GM13976 (cell line): ENCODE results near the gene CEBPZOS.

Experiments
- DNase-seq: peaks from one replicate; pipeline ENCODE4 v3.0.0; 2012; ENCODE audit warnings: low spot score
- in situ Hi-C: fragments of 300-500 bp; cut with MboI; formaldehyde crosslinking; loops from one replicate; pipeline ENCODE4 v1.12.0; 2022; ENCODE audit warnings: low sequenced_read_pairs, mixed read lengths, inconsistent platforms; ENCODE audit not compliant: unreplicated experiment
- TF ChIP-seq, protein P1 (sequence below): IDR thresholded peaks from 2 replicates; pipeline ENCODE4 v1.5.1; 2012; ENCODE audit warnings: borderline replicate concordance, mild to moderate bottlenecking; ENCODE audit not compliant: insufficient read depth; ENCODE audit errors: extremely low read depth, missing control alignments, control extremely low read depth

The CEBPZOS gene

DNA sequence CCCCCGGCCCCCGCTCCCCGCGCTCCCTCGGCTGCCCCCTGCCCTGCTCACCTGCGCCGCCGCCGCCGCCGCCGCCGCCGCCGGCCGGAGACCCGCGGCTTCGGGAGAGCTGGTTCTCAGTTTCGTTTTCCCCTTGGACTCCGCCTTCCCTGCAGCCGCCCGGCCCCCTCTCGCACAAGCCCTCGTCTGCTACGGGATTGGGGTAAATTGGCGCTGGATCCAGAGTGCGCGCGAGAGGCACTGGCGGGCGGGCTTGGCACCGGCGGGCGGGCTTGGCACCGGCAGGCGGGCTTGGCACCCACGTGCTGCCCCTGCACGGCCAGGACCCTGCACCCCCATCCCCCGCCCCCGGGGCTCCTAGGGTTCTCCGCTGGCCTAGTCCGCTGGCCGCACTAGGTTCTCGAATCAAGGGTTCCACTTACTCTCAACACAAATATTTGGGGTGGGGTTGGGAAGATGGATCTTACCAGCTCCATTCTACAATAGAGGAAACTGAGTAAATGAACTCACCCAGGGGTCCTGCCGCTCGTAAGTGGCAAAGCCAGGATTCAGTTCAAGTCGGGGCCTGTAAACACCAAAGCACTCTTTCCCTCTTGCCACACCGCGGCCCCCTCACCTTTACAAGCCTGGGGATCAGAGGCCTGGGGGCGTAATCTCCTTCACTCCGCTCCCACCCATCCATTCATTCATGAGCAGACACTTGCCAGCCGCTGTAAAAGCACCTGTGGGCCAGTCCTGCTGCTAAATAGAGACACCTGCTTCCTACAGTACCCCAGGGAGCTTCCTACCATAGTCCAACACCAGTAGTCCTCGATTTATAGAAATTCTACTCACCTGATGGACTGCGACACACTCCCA lies 39.2 kb upstream of the CEBPZOS start, which contains the start of gene EIF2AK2:
Gene EIF2AK2, minus strand, starts transcription at position 124 of the 858 bp plus-strand sequence. CDS start 9,174 bp downstream, outside the sequence.
- peak; percentile 98 for DNase-seq
- in situ Hi-C loops = loop anchor here (25.0 kb wide), 1 partner anchor 730 kb away; no protein-coding TSS in a partner anchor
- TF ChIP-seq, protein P1, sequence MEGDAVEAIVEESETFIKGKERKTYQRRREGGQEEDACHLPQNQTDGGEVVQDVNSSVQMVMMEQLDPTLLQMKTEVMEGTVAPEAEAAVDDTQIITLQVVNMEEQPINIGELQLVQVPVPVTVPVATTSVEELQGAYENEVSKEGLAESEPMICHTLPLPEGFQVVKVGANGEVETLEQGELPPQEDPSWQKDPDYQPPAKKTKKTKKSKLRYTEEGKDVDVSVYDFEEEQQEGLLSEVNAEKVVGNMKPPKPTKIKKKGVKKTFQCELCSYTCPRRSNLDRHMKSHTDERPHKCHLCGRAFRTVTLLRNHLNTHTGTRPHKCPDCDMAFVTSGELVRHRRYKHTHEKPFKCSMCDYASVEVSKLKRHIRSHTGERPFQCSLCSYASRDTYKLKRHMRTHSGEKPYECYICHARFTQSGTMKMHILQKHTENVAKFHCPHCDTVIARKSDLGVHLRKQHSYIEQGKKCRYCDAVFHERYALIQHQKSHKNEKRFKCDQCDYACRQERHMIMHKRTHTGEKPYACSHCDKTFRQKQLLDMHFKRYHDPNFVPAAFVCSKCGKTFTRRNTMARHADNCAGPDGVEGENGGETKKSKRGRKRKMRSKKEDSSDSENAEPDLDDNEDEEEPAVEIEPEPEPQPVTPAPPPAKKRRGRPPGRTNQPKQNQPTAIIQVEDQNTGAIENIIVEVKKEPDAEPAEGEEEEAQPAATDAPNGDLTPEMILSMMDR = no peak

DNA sequence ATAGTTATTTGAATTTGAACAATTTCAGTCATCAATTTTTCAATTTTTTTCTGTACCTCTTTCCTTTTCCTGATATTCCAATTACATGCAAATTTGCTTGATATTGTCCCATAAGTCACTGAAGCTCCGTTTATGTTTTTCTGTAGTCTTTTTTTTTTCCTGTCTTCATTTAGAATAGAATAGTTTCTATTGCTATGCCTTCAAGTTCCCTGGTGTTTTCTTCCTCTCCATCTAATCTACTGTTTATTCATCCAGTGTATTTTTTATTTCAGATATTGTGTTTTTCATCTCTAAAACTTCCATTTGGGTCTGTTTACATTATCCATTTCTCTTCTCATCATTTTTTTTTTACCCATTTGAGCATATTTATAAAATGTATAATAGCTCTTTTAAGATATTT lies 31.5 kb upstream of the CEBPZOS start:
- DNase-seq = no peak
- in situ Hi-C loops = loop anchor here (25.0 kb wide), 1 partner anchor 723 kb away; no protein-coding TSS in a partner anchor
- TF ChIP-seq, protein P1 = no peak

DNA sequence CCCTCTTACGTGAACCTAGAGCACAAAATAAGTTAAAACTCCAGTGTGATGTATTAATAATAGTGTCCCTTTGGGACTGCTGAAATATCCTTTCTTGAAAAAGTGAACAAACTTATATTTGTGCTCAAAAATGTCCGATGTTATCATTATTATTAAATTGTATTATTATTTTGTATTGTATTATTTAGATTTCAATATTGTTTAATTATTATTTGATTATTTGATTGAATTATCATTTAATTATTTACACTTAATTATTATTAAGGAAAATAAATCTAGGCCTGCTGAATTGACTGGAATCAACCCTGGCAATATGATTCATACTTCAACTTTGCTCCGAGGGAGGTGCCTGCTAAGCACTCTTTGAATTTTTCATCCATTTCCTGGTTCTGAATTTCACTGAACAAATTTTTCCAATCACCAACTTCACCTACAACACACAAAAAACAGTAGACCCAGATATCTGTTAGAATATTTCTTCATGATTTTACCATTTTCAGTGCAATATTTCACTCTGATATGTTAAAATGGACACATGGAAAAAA lies 28.6 kb upstream of the CEBPZOS start:
- no peak for DNase-seq
- in situ Hi-C loops = loop anchor here (25.0 kb wide), 1 partner anchor 720 kb away; no protein-coding TSS in a partner anchor
- TF ChIP-seq, protein P1 = no peak

DNA sequence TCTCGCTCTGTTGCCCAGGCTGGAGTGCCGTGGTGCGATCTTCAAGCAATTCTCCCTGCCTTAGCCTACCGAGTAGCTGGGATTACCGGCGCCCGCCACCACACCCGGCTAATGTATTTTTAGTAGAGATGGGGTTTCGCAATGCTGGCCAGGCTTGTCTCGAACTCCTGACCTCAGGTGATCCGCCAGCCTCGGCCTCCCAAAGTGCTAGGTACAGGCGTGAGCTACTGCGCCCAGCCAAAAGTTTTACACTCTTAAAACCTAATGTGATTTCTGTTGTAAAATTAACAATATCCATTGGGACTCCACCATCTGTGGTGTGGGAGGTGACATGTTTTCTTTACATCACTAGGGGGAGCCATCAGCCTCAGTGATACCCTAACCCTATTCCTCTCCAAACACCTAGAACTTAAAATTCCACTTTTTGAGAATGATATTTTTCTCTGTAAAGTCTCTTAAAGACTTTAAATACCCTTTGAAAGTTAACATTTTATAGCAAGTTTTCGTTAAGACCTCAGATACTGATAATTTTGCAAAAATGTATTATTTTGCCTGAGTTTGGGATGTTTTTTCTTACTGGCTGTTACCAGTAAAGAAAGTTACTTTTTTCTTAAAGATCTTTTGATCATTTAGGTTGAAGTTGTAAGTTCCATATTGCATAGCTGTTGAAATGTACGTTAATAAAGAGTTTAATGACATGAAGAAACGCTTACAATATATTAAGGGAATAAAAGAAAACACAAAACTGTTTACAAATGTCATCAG lies 27.9 kb upstream of the CEBPZOS start:
- TF ChIP-seq, protein P1 = peak; percentile 60
- in situ Hi-C loops = loop anchor here (25.0 kb wide), 1 partner anchor 719 kb away; no protein-coding TSS in a partner anchor
- DNase-seq = peak; percentile 82

DNA sequence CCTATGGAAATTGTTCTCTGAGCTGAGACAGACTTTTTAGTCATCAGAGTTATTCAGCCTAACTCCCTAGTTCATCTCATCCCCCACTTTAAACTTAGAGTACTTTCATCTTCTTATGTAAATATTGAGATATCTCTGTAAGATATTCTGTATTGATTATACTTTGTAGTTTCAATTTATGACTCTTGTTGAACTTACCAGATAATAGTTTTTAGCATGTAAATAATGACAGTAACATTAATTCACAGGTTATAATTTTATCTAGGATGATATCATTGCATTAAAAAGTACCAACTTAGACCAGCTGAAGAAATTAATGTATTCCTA lies 24.7 kb upstream of the CEBPZOS start:
- no peak for DNase-seq
- TF ChIP-seq, protein P1 = no peak
- in situ Hi-C loops = loop anchor here (25.0 kb wide), 1 partner anchor 716 kb away; no protein-coding TSS in a partner anchor

DNA sequence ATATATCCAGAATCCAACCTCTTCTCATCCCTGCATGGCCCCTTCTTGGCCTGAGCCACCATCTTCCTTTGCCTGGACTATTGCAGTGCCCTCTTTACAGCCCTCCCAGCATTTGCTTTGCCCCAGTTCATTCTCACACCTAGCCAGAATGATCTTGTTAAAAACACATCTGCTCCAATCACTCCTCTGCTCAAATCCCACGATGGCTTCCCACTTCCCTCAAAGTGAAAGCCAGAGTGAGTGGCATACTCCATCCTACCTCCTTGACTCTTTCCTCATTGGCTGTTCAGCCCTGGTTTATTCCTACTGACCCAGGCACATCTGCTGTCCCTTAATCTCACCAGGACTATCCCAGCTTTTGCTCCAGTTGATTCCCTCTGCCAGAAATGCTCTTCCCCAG lies 22.6 kb upstream of the CEBPZOS start:
- no peak for DNase-seq
- TF ChIP-seq, protein P1 = no peak
- in situ Hi-C loops = loop anchor here (25.0 kb wide), 1 partner anchor 714 kb away; no protein-coding TSS in a partner anchor
